Retina (tissue), 1 donor: ENCODE measurements around the gene JRKL.

Experiments used
- DNase-seq: peaks from one replicate; pipeline ENCODE4 v3.0.0-alpha.2; 2016

JRKL gene

GRCh38 chr11:96389720-96390487 lies at the start of gene JRKL, which contains the start of gene CCDC82:
Gene JRKL, plus strand, starts transcription at chr11:96390013. Its CDS starts 637 bp downstream, at chr11:96390650.
Gene CCDC82, minus strand, starts transcription at chr11:96389912. Its CDS starts 5,165 bp downstream, at chr11:96384747.
- DNase-seq, result peak; percentile 98

GRCh38 chr11:96340555-96340885 lies 49.3 kb upstream of the JRKL start:
- DNase-seq, result no peak

- DNase-seq, result no peak
These were observed 48.4 kb upstream of the JRKL start for GRCh38 chr11:96341211-96342013.

- peak; percentile 55 for DNase-seq
These were observed 47.5 kb upstream of the JRKL start for GRCh38 chr11:96342014-96342960.

- peak; percentile 88 for DNase-seq
These were observed 46.7 kb upstream of the JRKL start, which contains the start of gene MAML2 for GRCh38 chr11:96342961-96343711. Gene MAML2, minus strand, starts transcription at chr11:96343195. Its CDS starts 1,300 bp downstream, at chr11:96341895.

GRCh38 chr11:96356848-96357247 lies 33.0 kb upstream of the JRKL start:
- no peak for DNase-seq

GRCh38 chr11:96357794-96358193 lies 32.0 kb upstream of the JRKL start:
- no peak for DNase-seq

- DNase-seq, result no peak
These were observed 31.5 kb upstream of the JRKL start for GRCh38 chr11:96358321-96358720.

- DNase-seq, result no peak
These were observed 28.0 kb upstream of the JRKL start for GRCh38 chr11:96361778-96362177.

GRCh38 chr11:96365493-96365892 lies 24.3 kb upstream of the JRKL start:
- no peak for DNase-seq

- DNase-seq, result no peak
These were observed 23.8 kb upstream of the JRKL start for GRCh38 chr11:96366024-96366423.

GRCh38 chr11:96367342-96367741 lies 22.5 kb upstream of the JRKL start:
- DNase-seq, result no peak

GRCh38 chr11:96373826-96374225 lies 16.0 kb upstream of the JRKL start:
- no peak for DNase-seq

GRCh38 chr11:96376796-96377195 lies 13.0 kb upstream of the JRKL start:
- DNase-seq, result no peak

GRCh38 chr11:96384156-96384555 lies 5.7 kb upstream of the JRKL start:
- no peak for DNase-seq

- DNase-seq, result no peak
These were observed 4.6 kb upstream of the JRKL start for GRCh38 chr11:96385187-96385586.

GRCh38 chr11:96388891-96389719 lies 708 bp upstream of the JRKL start:
- no peak for DNase-seq

- no peak for DNase-seq
These were observed 627 bp downstream of the JRKL start for GRCh38 chr11:96390488-96390792.

GRCh38 chr11:96391698-96392307 lies 2.0 kb downstream of the JRKL start:
- no peak for DNase-seq

GRCh38 chr11:96393753-96394348 lies 4.0 kb downstream of the JRKL start:
- peak; percentile 18 for DNase-seq
